ENCODE measurements around the gene THAP5.

- no peak for TF ChIP-seq CTCF (IDR thresholded peaks at IDR 0.05)
- no peak for TF ChIP-seq POLR2A (IDR thresholded peaks at IDR 0.05)
Observed at GRCh38 chr7:108526768-108527017, 42.8 kb downstream of the THAP5 start.
